Esophagus muscularis mucosa (tissue), 4 donors: Measurements from ENCODE around the gene RELB. TPM values are rescaled to one million over a fixed set of nuclear protein-coding genes. Genes with fewer than 3 reads are reported as not detected.

Experiments used
- DNase-seq: peaks from one replicate; pipeline ENCODE4 v3.0.0-alpha.2; 2017; ENCODE audit errors: extremely low spot score
- H3K27ac ChIP-seq, 4 donors: fragments of 200-600 bp; sonication (generic); replicated peaks in 1 of 4; 1 replicate in 3 of 4; 2 replicates in 1 of 4; pipeline ENCODE4 v1.5.1; 2016 to 2019; ENCODE audit warnings: mild to moderate bottlenecking in 1 of 4
- H3K27me3 ChIP-seq, 4 donors: fragments of 200-600 bp; sonication (generic); one replicate each; pipeline versions ENCODE4 v1.5.1 to v1.6.0; 2016 to 2019
- H3K36me3 ChIP-seq, 4 donors: fragments of 200-600 bp; sonication (generic); one replicate each; pipeline ENCODE4 v1.5.1; 2016 to 2019
- H3K4me1 ChIP-seq, 4 donors: fragments of 200-600 bp; sonication (generic); one replicate each; pipeline ENCODE4 v1.5.1; 2016 to 2019
- H3K4me3 ChIP-seq, 4 donors: fragments of 200-600 bp; sonication (generic); 1 replicate in 2 of 4; 2 replicates in 2 of 4; pipeline ENCODE4 v1.5.1; 2016 to 2019; ENCODE audit warnings: mild to moderate bottlenecking in 4 of 4, moderate library complexity in 1 of 4
- H3K9me3 ChIP-seq, 4 donors: fragments of 200-600 bp; sonication (generic); 1 replicate in 3 of 4; 2 replicates in 1 of 4; pipeline ENCODE4 v1.5.1; 2016 to 2019
- EP300 ChIP-seq: sonication (generic); formaldehyde crosslinking; IDR thresholded peaks from one replicate; pipeline ENCODE4 v1.6.1; 2017; ENCODE audit warnings: antibody characterized with exemption
- POLR2A ChIP-seq: fragments of 450-650 bp; IDR thresholded peaks from one replicate; pipeline ENCODE4 v1.6.1; 2017; ENCODE audit warnings: antibody characterized with exemption, moderate library complexity, mild to moderate bottlenecking, low read depth
- POLR2AphosphoS5 ChIP-seq, 2 donors: sonication (generic); formaldehyde crosslinking; IDR thresholded peaks; one replicate each; pipeline ENCODE4 v1.6.1; 2017; ENCODE audit warnings: antibody characterized with exemption in 2 of 2
- WGBS: methylation state at CpG from one replicate; pipeline ENCODE4 v1.1.5; 2018; 5-methylcytosine and 5-hydroxymethylcytosine counted together
- intact Hi-C: fragments of 100-400 bp; cut with DNase I; formaldehyde crosslinking; loops from one replicate; pipeline ENCODE4 v1.15.1; 2023
- total RNA-seq, 4 donors: library from RNA; depleted of rRNA; stranded (reverse); fragments of >200 nt; gene quantifications; one replicate each; pipeline versions ENCODE4 v1.1.0 to v1.2.1, GENCODE V29; 2016
- TF ChIP-seq, protein P1 (sequence below), 3 experiments: fragments of 200-600 bp in 2 of 3; fragments of 450-650 bp in 1 of 3; sonication (generic) in 2 of 3; IDR thresholded peaks; one replicate each; pipeline ENCODE4 v1.5.1; 2017 to 2019; ENCODE audit warnings: antibody characterized with exemption in 3 of 3, mild to moderate bottlenecking in 2 of 3, moderate library complexity in 1 of 3

RELB gene
- total RNA-seq, 4 donors from 2014 or later, result 5.8 to 15.9 (median 7.5) TPM

DNA sequence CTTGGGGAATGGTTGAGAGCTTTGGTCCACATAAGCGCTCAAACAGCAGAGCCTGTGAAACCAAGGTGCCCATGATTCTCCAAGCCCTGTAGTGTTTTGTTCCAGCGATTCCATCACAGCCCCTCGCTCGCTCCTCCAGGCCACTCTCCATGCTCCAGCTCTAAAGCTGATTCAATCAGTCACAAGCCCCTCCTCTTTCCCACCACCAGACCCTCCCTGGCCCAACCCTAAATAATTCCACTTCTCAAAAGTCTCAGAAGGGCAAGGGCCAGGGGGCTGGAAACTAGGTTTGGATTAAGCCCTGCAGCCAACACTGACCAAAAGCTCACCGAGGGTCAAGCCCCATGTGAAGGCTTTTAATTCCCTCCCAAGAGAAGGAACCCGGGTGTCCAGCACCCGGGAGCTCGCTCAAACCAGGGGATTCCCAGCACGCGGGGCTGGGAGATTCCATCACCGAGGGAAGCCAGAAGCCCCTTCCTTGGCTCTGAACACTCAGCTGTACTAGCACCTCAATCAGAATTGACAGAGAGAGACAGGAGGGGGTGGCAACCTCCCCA is 73.6 kb downstream of the RELB start:
- H3K27me3 ChIP-seq, result no peaks in the 10 kb centered on the region
- intact Hi-C loops, result loop anchor here (10.0 kb wide), 1 partner anchor 180 kb away; the partner anchor contains the start of gene TOMM40
- H3K4me3 ChIP-seq, result peak overlapping the region in 3 of 4 donors; percentile 54 to 64 (median 55)
- TF ChIP-seq, protein P1, sequence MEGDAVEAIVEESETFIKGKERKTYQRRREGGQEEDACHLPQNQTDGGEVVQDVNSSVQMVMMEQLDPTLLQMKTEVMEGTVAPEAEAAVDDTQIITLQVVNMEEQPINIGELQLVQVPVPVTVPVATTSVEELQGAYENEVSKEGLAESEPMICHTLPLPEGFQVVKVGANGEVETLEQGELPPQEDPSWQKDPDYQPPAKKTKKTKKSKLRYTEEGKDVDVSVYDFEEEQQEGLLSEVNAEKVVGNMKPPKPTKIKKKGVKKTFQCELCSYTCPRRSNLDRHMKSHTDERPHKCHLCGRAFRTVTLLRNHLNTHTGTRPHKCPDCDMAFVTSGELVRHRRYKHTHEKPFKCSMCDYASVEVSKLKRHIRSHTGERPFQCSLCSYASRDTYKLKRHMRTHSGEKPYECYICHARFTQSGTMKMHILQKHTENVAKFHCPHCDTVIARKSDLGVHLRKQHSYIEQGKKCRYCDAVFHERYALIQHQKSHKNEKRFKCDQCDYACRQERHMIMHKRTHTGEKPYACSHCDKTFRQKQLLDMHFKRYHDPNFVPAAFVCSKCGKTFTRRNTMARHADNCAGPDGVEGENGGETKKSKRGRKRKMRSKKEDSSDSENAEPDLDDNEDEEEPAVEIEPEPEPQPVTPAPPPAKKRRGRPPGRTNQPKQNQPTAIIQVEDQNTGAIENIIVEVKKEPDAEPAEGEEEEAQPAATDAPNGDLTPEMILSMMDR (IDR thresholded peaks at IDR 0.05), result no peak
- TF ChIP-seq EP300 (no peak), POLR2A (no peak), POLR2AphosphoS5 (IDR thresholded peaks at IDR 0.05) (no peak)
- no peak for DNase-seq
- peaks cover 18 to 35% (median 34%) of the 10 kb centered on the region in 4 donors for H3K4me1 ChIP-seq
- peak overlapping the region; percentile 44 to 67 (median 54) for H3K27ac ChIP-seq
- 94% methylated on average over 4 of the region's 11 CpGs for WGBS
- no peaks in the 10 kb centered on the region for H3K9me3 ChIP-seq
- H3K36me3 ChIP-seq, result peaks cover 10 to 28% (median 24%) of the 10 kb centered on the region in 4 donors

DNA sequence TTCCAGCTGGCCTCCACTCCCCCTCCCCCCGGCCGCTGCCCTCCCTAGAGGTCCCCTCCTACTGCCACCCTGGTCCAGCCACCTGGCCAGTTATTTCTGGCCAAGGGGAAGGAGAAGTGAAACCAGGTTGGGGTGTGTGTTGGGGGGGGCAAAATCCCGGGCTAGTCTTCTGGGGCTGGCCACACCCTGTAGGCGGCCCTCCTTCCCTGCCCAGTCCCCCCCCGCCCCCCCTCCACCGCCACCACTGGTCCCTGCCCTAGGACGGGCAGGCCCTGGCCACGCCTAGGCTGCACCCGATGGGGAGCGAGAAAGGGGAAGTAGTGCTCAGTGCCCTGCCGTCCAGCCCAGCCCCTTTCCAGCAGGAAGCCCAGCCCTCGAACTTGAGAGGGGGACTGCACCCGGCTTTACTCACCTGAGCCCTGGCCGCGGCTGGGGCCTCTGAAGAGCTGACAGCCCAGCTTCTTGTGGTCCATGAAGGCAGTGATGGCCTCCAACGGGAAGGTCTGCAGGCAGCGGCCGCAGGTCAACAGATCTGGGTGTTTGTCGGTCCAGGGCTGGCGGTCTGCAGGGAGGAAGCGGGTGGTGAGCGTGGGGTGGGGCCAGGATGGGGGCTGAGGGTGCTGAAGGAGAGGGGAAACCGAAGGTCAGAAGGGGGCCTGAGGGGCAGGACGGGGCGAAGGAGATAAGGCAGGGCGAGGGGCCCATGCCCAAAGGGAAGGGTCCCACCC is 74.2 kb downstream of the RELB start:
- H3K27ac ChIP-seq, result peak overlapping the region; percentile 44 to 69 (median 64)
- 34% methylated on average over 17 of the region's 26 CpGs for WGBS
- intact Hi-C loops, result loop anchor here (10.0 kb wide), 1 partner anchor 181 kb away; the partner anchor contains the start of gene TOMM40

DNA sequence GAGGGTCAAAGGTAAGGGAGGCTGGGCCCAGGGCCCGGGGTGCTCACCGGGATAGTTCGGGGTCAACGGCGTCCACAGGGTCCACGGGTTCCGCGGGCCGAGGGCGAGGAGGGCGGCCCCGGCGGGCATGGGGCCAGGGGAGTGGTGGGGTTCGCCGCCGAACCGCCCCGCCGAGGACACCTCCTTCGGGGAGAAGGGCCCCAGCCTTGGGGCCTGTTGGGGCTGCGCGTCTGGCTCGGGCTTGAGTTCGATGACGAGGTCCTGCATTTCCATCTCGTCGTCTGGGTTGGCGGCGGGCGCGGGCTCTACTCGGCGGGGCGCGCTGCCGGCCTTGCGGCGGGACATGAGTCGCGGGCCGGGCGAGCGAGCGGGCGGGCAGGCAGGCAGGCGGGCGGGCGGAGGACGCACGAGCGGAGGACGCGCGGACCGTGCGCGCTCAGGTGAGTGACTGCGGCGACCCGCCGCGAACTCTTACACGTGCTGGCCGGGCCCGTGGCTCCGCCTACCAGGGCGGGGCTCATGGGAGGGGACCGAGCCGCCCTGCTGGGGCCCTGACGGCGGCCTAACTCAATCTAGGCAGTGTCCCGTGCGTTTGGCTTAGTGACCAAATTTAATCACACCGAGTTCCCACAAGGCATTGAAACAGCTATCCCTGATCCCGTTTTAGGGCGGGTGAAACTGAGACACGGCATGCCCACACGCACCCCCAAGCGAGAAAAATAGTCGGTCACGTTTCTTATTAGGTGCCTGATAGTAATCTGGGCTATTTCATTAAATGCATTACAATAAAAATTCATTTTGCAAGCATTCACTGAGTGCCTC is 75.0 kb downstream of the RELB start, which contains the start of gene ZNF296:
Gene ZNF296, minus strand, starts transcription at position 450 of the 822 bp plus-strand sequence. Its CDS starts 105 bp downstream, at position 345.
- H3K27me3 ChIP-seq, result no peaks in the 10 kb centered on the region
- H3K27ac ChIP-seq, result peak within 1 kb of the TSS; percentile 44 to 69 (median 64)
- H3K9me3 ChIP-seq, result no peaks in the 10 kb centered on the region
- peaks cover 0 to 14% (median 10%) of the 10 kb centered on the region in 4 donors for H3K36me3 ChIP-seq
- H3K4me1 ChIP-seq, result peaks cover 32 to 49% (median 48%) of the 10 kb centered on the region in 4 donors
- no peak for DNase-seq
- TF ChIP-seq POLR2AphosphoS5 (IDR thresholded peaks at IDR 0.05) (peak; percentile 50 to 54), POLR2A (no peak)
- H3K4me3 ChIP-seq, result peak within 1 kb of the TSS; percentile 54 to 64 (median 56)
- WGBS, result 7% methylated on average over 38 of the region's 81 CpGs
- intact Hi-C loops, result loop anchor here (10.0 kb wide), 1 partner anchor 181 kb away; the partner anchor contains the start of gene TOMM40

More for the DNA sequence above, 74.2 kb downstream of the RELB start:
- peaks cover 24 to 42% (median 41%) of the 10 kb centered on the region in 4 donors for H3K4me1 ChIP-seq
- H3K27me3 ChIP-seq, result no peaks in the 10 kb centered on the region
- H3K4me3 ChIP-seq, result peak overlapping the region; percentile 54 to 64 (median 56)
- no peak for DNase-seq
- peaks cover 3 to 22% (median 17%) of the 10 kb centered on the region in 4 donors for H3K36me3 ChIP-seq
- peak in 1 of 2 donors; percentile 44 for TF ChIP-seq POLR2AphosphoS5 (IDR thresholded peaks at IDR 0.05)
- TF ChIP-seq, protein P1 (IDR thresholded peaks at IDR 0.05), result no peak
- no peaks in the 10 kb centered on the region for H3K9me3 ChIP-seq

DNA sequence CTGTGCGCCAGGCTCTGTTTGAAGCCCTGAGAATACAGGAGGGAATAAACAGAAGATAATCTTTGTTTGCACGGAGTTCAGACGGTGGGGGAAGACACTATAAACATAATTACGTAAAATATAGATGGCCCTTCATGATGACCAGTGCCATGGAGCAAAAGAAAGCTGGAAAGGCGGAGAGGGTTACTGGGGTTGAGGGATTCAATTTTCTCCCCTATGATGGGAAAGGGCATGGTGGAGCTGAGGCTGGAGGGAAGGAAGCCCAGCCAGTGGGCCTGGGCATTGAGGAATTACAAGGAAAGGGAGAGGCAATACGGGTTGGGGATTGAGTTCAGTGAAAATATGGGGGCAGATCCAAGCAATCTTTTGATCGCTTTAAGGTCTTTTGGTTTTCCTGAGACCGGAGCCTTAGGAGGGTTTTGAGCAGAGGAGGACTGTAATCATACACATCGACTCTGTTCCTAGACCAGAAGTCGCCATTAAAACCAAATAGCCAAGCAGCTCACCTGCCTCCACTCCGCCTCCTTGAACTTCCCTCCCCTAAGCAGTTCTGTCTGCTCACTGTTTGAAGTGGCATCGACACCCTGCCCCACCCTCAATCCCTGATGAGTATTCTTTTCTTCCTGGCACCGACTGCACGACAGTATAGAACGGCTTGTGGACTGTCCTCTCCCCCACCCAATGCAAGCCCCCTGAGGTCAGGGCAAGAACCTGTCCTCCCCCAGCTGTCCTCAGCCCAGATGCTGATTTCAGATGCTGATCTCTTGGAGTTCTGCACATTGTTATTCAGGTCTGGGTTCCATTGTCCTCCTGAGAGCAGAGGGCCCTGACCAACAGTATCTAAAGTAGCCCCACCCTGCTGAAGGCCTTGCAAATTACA is 75.8 kb downstream of the RELB start:
- 75% methylated on average over 15 of the region's 15 CpGs for WGBS
- peak overlapping the region; percentile 54 to 64 (median 56) for H3K4me3 ChIP-seq
- H3K4me1 ChIP-seq, result peaks cover 33 to 50% (median 49%) of the 10 kb centered on the region in 4 donors
- no peaks in the 10 kb centered on the region for H3K9me3 ChIP-seq
- H3K36me3 ChIP-seq, result peaks cover 0 to 12% (median 8%) of the 10 kb centered on the region in 4 donors
- DNase-seq, result no peak
- TF ChIP-seq, protein P1 (IDR thresholded peaks at IDR 0.05), result no peak
- TF ChIP-seq EP300 (no peak), POLR2AphosphoS5 (IDR thresholded peaks at IDR 0.05) (no peak), POLR2A (no peak)
- H3K27ac ChIP-seq, result peak overlapping the region in 2 of 4 donors; percentile 44 to 62
- intact Hi-C loops, result loop anchor here (10.0 kb wide), 1 partner anchor 182 kb away; the partner anchor contains the start of gene TOMM40
- H3K27me3 ChIP-seq, result no peaks in the 10 kb centered on the region
